WTC11 (cell line): ENCODE results near the gene HEY2. TPM values are rescaled to one million over a fixed set of nuclear protein-coding genes. Genes with fewer than 3 reads are reported as not detected.
"Not testable (repeated sequence)": the region's sequence is repeated elsewhere in the genome, so short reads cannot be mapped to it uniquely, and the experiment has no call there.

ENCODE experiments used
- ATAC-seq: fragments of 200-7000 bp; cut with Tn5 transposase; 2 replicates; pipeline ENCODE4 v1.10.0; 2021; ENCODE audit warnings: mild to moderate bottlenecking, moderate library complexity
- CTCF ChIA-PET: fragments of 300-600 bp; sonication (Branson Sonifier 250); formaldehyde crosslinking; loops from one replicate; lab custom pipeline; 2021; ENCODE audit warnings: antibody characterized with exemption; lab: Charles Lee
- POLR2A ChIA-PET: fragments of 350-600 bp; sonication (Branson Sonifier 250); formaldehyde crosslinking; loops from one replicate; lab custom pipeline; 2021; ENCODE audit warnings: antibody characterized with exemption; lab: Charles Lee
- DNase-seq: peaks from one replicate; pipeline ENCODE4 v3.0.0; 2021; ENCODE audit warnings: low spot score
- H3K27ac Mint-ChIP-seq: 2 replicates; pipeline ENCODE4 v1.8.0; 2021; ENCODE audit warnings: mixed read lengths
- H3K27me3 Mint-ChIP-seq: 2 replicates; pipeline ENCODE4 v1.8.0; 2021; ENCODE audit warnings: low read depth, mild to moderate bottlenecking, moderate library complexity, mixed read lengths
- H3K36me3 Mint-ChIP-seq: 2 replicates; pipeline ENCODE4 v1.8.0; 2021; ENCODE audit warnings: mixed read lengths
- H3K4me1 Mint-ChIP-seq: 2 replicates; pipeline ENCODE4 v1.8.0; 2022; ENCODE audit warnings: mixed read lengths
- H3K4me3 Mint-ChIP-seq: 2 replicates; pipeline ENCODE4 v1.8.0; 2021; ENCODE audit warnings: mild to moderate bottlenecking, moderate library complexity, mixed read lengths
- H3K9me3 Mint-ChIP-seq: 2 replicates; pipeline ENCODE4 v1.8.0; 2021; ENCODE audit warnings: mixed read lengths
- GABPB1 ChIP-seq: sonication (generic); formaldehyde crosslinking; IDR thresholded peaks from 2 replicates; pipeline ENCODE4 v1.8.1; 2023; ENCODE audit warnings: mild to moderate bottlenecking, missing genetic modification reagents
- MYBL2 ChIP-seq: sonication (generic); formaldehyde crosslinking; IDR thresholded peaks from 2 replicates; pipeline ENCODE4 v1.8.1; 2023; ENCODE audit warnings: mild to moderate bottlenecking, moderate library complexity, missing genetic modification reagents
- PRRX2 ChIP-seq: fragments of 250-450 bp; sonication (Bioruptor Pico); IDR thresholded peaks from 2 replicates; pipeline ENCODE4 v1.8.0; 2021; ENCODE audit warnings: mild to moderate bottlenecking
- RORB ChIP-seq: fragments of 250-450 bp; sonication (Bioruptor Pico); IDR thresholded peaks from 2 replicates; pipeline ENCODE4 v1.9.0; 2021; ENCODE audit warnings: mild to moderate bottlenecking
- SMAD3 ChIP-seq: sonication (generic); formaldehyde crosslinking; IDR thresholded peaks from 2 replicates; pipeline ENCODE4 v1.8.0; 2022; ENCODE audit warnings: missing genetic modification reagents, mild to moderate bottlenecking, borderline replicate concordance
- SMAD4 ChIP-seq: sonication (generic); formaldehyde crosslinking; IDR thresholded peaks from 2 replicates; pipeline ENCODE4 v1.8.0; 2022; ENCODE audit warnings: mild to moderate bottlenecking, missing genetic modification reagents
- ZBTB21 ChIP-seq: sonication (generic); formaldehyde crosslinking; IDR thresholded peaks from 2 replicates; pipeline ENCODE4 v1.8.1; 2023; ENCODE audit warnings: mild to moderate bottlenecking, missing genetic modification reagents, borderline replicate concordance
- ZNF671 ChIP-seq: fragments of 250-450 bp; sonication (Bioruptor Pico); IDR thresholded peaks from 2 replicates; pipeline ENCODE4 v1.8.0; 2021; ENCODE audit warnings: mild to moderate bottlenecking
- total RNA-seq: library from RNA; stranded (reverse); gene quantifications from 3 replicates; pipeline ENCODE4 v1.2.3, GENCODE V29; 2021
- TF ChIP-seq, protein P1 (sequence below): fragments of 250-450 bp; sonication (Bioruptor Pico); IDR thresholded peaks from 2 replicates; pipeline ENCODE4 v1.9.0; 2021; ENCODE audit warnings: mild to moderate bottlenecking, borderline replicate concordance
- TF ChIP-seq, protein P2 (sequence below): sonication (generic); formaldehyde crosslinking; IDR thresholded peaks from 2 replicates; pipeline ENCODE4 v1.8.1; 2022; ENCODE audit warnings: mild to moderate bottlenecking, missing genetic modification reagents, moderate library complexity, borderline replicate concordance
- TF ChIP-seq, protein P3 (sequence below): fragments of 200-600 bp; IDR thresholded peaks from 2 replicates; pipeline ENCODE4 v1.8.0; 2022; ENCODE audit warnings: antibody characterized with exemption
- TF ChIP-seq, protein P4 (sequence below): sonication (generic); formaldehyde crosslinking; IDR thresholded peaks from 2 replicates; pipeline ENCODE4 v1.8.1; 2023; ENCODE audit warnings: mild to moderate bottlenecking, missing genetic modification reagents
- TF ChIP-seq, protein P5 (sequence below): sonication (generic); formaldehyde crosslinking; IDR thresholded peaks from 2 replicates; pipeline ENCODE4 v1.8.1; 2023; ENCODE audit warnings: mild to moderate bottlenecking, missing genetic modification reagents
- TF ChIP-seq, protein P6 (sequence below): fragments of 250-450 bp; sonication (Bioruptor Pico); IDR thresholded peaks from 2 replicates; pipeline ENCODE4 v1.9.0; 2021; ENCODE audit warnings: mild to moderate bottlenecking
- TF ChIP-seq, protein P7 (sequence below): sonication (generic); formaldehyde crosslinking; IDR thresholded peaks from 2 replicates; pipeline ENCODE4 v1.8.0; 2023; ENCODE audit warnings: mild to moderate bottlenecking, missing genetic modification reagents

The HEY2 gene
- total RNA-seq, 1 experiment from 2014 or later = 10.6 TPM

DNA sequence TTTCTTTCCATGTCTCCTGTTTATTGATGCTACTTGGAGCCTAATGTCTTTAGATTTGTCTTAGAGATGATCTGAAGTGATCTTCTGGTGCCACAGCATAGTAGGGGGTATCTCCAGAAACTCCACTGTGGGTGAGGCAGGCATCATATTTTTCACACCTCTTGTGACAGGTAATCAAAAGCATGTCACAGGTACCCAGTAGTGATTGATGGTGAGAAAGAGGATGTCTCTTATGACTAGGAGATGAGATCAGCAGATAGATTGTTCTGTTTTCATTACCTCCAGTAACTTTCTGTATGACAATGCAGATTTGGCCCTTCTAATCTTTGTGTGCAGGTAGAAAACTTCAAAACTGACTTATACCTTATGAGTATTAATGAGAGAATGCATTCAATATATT, 54.8 kb downstream of the HEY2 start (continued):
- TF ChIP-seq ZBTB21 (CRISPR knock-in tag) (no peak), SMAD3 (CRISPR knock-in tag) (no peak), GABPB1 (CRISPR knock-in tag) (no peak), MYBL2 (CRISPR knock-in tag) (no peak)
- TF ChIP-seq, protein P1, sequence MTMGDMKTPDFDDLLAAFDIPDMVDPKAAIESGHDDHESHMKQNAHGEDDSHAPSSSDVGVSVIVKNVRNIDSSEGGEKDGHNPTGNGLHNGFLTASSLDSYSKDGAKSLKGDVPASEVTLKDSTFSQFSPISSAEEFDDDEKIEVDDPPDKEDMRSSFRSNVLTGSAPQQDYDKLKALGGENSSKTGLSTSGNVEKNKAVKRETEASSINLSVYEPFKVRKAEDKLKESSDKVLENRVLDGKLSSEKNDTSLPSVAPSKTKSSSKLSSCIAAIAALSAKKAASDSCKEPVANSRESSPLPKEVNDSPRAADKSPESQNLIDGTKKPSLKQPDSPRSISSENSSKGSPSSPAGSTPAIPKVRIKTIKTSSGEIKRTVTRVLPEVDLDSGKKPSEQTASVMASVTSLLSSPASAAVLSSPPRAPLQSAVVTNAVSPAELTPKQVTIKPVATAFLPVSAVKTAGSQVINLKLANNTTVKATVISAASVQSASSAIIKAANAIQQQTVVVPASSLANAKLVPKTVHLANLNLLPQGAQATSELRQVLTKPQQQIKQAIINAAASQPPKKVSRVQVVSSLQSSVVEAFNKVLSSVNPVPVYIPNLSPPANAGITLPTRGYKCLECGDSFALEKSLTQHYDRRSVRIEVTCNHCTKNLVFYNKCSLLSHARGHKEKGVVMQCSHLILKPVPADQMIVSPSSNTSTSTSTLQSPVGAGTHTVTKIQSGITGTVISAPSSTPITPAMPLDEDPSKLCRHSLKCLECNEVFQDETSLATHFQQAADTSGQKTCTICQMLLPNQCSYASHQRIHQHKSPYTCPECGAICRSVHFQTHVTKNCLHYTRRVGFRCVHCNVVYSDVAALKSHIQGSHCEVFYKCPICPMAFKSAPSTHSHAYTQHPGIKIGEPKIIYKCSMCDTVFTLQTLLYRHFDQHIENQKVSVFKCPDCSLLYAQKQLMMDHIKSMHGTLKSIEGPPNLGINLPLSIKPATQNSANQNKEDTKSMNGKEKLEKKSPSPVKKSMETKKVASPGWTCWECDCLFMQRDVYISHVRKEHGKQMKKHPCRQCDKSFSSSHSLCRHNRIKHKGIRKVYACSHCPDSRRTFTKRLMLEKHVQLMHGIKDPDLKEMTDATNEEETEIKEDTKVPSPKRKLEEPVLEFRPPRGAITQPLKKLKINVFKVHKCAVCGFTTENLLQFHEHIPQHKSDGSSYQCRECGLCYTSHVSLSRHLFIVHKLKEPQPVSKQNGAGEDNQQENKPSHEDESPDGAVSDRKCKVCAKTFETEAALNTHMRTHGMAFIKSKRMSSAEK (CRISPR knock-in tag) = no peak
- TF ChIP-seq, protein P2, sequence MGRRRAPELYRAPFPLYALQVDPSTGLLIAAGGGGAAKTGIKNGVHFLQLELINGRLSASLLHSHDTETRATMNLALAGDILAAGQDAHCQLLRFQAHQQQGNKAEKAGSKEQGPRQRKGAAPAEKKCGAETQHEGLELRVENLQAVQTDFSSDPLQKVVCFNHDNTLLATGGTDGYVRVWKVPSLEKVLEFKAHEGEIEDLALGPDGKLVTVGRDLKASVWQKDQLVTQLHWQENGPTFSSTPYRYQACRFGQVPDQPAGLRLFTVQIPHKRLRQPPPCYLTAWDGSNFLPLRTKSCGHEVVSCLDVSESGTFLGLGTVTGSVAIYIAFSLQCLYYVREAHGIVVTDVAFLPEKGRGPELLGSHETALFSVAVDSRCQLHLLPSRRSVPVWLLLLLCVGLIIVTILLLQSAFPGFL (CRISPR knock-in tag) = no peak

DNA sequence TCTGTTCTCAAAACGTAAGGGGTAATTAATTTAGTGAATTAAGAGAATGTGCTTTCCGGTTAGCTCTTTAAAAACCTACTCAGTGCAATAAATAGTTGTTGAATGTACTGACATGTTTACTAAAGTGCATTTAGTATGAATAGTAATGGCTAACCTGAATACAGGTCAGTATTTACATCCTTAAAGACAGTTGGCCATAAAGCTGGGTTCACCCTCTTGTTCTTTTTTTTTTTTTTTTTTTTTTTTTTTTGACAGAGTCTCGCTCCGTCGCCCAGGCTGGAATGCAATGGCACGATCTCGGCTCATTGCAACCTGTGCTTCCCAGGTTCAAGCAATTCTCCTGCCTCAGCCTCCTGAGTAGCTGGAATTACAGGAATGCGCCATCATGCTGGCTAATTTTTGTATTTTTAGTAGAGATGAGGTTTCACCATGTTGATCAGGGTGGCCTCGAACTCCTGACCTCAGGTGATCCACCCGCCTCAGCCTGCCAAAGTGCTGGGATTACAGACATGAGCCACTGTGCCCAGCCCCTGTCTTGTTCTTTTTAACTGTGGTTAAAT, 55.5 kb downstream of the HEY2 start:
- H3K36me3 Mint-ChIP-seq = not testable (repeated sequence)
- POLR2A ChIA-PET = interaction anchor here (1.1 kb wide), 1 partner anchor 14 kb away, joined by 4 read pairs; the partner anchor contains the start of gene NCOA7

DNA sequence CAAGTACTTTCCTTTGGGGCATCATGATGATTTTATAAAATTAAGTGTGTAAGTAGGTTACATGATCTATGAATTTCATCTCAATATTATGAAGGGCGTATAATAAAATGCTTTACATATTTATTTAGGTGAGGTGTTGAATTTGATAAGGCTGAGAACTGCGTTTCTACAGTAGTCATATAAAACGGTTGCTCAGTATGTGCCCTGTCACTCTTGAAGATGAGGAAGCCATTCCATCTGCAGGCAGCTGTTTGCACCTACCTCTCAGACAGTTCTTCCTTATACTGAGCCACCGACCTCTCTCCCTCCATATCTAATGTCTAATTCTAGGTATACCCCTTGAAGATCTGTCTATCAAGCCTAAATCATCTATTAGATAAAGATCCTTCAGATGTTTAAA, 57.4 kb downstream of the HEY2 start:
- no peak for DNase-seq
- Mint-ChIP-seq H3K4me3 (no peak overlapping the region), H3K36me3 (no peaks in the 10 kb centered on the region), H3K27ac (no peak overlapping the region), H3K4me1 (peaks cover 6% of the 10 kb centered on the region; the same call in 1 of the 2 replicates), H3K9me3 (no peaks in the 10 kb centered on the region), H3K27me3 (no peaks in the 10 kb centered on the region)
- ATAC-seq = no peak
- CTCF ChIA-PET = no interaction called here
- POLR2A ChIA-PET = no interaction called here
- TF ChIP-seq, protein P3, sequence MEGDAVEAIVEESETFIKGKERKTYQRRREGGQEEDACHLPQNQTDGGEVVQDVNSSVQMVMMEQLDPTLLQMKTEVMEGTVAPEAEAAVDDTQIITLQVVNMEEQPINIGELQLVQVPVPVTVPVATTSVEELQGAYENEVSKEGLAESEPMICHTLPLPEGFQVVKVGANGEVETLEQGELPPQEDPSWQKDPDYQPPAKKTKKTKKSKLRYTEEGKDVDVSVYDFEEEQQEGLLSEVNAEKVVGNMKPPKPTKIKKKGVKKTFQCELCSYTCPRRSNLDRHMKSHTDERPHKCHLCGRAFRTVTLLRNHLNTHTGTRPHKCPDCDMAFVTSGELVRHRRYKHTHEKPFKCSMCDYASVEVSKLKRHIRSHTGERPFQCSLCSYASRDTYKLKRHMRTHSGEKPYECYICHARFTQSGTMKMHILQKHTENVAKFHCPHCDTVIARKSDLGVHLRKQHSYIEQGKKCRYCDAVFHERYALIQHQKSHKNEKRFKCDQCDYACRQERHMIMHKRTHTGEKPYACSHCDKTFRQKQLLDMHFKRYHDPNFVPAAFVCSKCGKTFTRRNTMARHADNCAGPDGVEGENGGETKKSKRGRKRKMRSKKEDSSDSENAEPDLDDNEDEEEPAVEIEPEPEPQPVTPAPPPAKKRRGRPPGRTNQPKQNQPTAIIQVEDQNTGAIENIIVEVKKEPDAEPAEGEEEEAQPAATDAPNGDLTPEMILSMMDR = no peak
- TF ChIP-seq, protein P4, sequence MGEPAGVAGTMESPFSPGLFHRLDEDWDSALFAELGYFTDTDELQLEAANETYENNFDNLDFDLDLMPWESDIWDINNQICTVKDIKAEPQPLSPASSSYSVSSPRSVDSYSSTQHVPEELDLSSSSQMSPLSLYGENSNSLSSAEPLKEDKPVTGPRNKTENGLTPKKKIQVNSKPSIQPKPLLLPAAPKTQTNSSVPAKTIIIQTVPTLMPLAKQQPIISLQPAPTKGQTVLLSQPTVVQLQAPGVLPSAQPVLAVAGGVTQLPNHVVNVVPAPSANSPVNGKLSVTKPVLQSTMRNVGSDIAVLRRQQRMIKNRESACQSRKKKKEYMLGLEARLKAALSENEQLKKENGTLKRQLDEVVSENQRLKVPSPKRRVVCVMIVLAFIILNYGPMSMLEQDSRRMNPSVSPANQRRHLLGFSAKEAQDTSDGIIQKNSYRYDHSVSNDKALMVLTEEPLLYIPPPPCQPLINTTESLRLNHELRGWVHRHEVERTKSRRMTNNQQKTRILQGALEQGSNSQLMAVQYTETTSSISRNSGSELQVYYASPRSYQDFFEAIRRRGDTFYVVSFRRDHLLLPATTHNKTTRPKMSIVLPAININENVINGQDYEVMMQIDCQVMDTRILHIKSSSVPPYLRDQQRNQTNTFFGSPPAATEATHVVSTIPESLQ (CRISPR knock-in tag) = no peak
- TF ChIP-seq PRRX2 = no peak
- no peak for TF ChIP-seq SMAD4 (CRISPR knock-in tag)
- TF ChIP-seq, protein P5, sequence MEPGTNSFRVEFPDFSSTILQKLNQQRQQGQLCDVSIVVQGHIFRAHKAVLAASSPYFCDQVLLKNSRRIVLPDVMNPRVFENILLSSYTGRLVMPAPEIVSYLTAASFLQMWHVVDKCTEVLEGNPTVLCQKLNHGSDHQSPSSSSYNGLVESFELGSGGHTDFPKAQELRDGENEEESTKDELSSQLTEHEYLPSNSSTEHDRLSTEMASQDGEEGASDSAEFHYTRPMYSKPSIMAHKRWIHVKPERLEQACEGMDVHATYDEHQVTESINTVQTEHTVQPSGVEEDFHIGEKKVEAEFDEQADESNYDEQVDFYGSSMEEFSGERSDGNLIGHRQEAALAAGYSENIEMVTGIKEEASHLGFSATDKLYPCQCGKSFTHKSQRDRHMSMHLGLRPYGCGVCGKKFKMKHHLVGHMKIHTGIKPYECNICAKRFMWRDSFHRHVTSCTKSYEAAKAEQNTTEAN = no peak
- TF ChIP-seq, protein P6, sequence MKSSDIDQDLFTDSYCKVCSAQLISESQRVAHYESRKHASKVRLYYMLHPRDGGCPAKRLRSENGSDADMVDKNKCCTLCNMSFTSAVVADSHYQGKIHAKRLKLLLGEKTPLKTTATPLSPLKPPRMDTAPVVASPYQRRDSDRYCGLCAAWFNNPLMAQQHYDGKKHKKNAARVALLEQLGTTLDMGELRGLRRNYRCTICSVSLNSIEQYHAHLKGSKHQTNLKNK (CRISPR knock-in tag) = no peak
- no peak for TF ChIP-seq RORB (CRISPR knock-in tag)
- TF ChIP-seq ZNF671 = no peak
- TF ChIP-seq, protein P7, sequence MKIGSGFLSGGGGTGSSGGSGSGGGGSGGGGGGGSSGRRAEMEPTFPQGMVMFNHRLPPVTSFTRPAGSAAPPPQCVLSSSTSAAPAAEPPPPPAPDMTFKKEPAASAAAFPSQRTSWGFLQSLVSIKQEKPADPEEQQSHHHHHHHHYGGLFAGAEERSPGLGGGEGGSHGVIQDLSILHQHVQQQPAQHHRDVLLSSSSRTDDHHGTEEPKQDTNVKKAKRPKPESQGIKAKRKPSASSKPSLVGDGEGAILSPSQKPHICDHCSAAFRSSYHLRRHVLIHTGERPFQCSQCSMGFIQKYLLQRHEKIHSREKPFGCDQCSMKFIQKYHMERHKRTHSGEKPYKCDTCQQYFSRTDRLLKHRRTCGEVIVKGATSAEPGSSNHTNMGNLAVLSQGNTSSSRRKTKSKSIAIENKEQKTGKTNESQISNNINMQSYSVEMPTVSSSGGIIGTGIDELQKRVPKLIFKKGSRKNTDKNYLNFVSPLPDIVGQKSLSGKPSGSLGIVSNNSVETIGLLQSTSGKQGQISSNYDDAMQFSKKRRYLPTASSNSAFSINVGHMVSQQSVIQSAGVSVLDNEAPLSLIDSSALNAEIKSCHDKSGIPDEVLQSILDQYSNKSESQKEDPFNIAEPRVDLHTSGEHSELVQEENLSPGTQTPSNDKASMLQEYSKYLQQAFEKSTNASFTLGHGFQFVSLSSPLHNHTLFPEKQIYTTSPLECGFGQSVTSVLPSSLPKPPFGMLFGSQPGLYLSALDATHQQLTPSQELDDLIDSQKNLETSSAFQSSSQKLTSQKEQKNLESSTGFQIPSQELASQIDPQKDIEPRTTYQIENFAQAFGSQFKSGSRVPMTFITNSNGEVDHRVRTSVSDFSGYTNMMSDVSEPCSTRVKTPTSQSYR (CRISPR knock-in tag) = no peak

More for the DNA sequence above, 55.5 kb downstream of the HEY2 start:
- not testable (repeated sequence) for ATAC-seq, H3K9me3 Mint-ChIP-seq, H3K4me3 Mint-ChIP-seq, H3K27me3 Mint-ChIP-seq, H3K27ac Mint-ChIP-seq, H3K4me1 Mint-ChIP-seq, DNase-seq
- CTCF ChIA-PET = interaction anchor here (0.6 to 1.2 kb wide), 2 partner anchors 151 to 1734 kb away, joined by 3 read pairs; partner anchors contain the start of gene HINT3
